ENCODE data around the gene GOPC. TPM values are rescaled to one million over a fixed set of nuclear protein-coding genes. Genes with fewer than 3 reads are reported as not detected.
A peak's percentile ranks its signal among the peaks of the same experiment; 100 is the strongest.
"Not testable (repeated sequence)": the region's sequence is repeated elsewhere in the genome, so short reads cannot be mapped to it uniquely, and the experiment has no call there.

GOPC gene
- total RNA-seq = 45.3 and 48.8 TPM in 2 replicates
- long read RNA-seq, full-length matches to known transcripts = 1 of 19 reads
- long read RNA-seq, partial matches to known transcripts = 17 of 19 reads
- long read RNA-seq, other reads (novel, unspliced or antisense) = 1 of 19 reads

DNA sequence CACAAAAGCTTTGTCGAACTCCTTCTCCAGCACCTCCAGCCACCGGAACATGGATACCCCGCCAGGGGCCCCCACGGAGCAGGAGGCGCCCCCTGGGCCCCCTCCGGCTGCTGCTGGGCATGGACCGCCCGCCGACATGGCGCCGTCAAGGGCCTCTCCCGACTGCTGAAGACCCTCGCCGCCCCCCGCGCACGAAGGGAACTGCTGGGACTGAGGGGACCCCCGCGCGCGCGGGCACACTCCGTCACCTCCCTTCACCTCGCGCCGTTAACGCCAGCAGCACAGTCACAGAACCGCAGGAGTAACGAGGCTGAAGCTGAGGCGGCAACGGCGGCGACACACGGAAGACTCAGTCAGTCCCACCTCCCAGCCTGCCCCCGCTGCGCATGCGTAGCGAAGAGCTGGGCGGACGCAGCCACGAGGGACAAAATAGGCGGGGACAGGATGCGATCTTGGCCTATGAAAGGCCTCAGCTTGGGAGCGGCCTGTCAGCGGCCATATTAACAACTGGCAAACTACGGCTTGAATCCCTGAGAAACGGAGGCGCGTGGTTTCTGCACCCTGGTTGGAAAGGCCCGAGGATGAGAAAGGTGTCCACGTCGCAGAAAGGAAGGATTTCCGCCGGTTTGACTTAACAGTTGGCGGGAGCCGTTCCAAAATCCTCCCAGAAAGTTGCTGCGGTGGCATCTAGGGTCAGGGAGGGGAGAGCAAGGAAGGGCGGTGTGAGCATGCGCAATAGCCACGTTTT is at the start of gene GOPC:
Gene GOPC, minus strand, starts transcription at position 361 of the 748 bp plus-strand sequence. Its CDS starts 223 bp downstream, at position 138.
- Mint-ChIP-seq H3K4me1 (ENCODE audit: low read depth) (peaks cover 21% of the 10 kb centered on the region), H3K27me3 (no peaks in the 10 kb centered on the region), H3K36me3 (ENCODE audit: insufficient read depth) (peaks cover 18% of the 10 kb centered on the region), H3K4me3 (ENCODE audit: low read depth) (peak within 1 kb of the TSS; percentile 99), H3K9me3 (ENCODE audit: low read depth) (peaks cover 4% of the 10 kb centered on the region), H3K27ac (peak within 1 kb of the TSS; percentile 99)
- TF ChIP-seq, protein P1, sequence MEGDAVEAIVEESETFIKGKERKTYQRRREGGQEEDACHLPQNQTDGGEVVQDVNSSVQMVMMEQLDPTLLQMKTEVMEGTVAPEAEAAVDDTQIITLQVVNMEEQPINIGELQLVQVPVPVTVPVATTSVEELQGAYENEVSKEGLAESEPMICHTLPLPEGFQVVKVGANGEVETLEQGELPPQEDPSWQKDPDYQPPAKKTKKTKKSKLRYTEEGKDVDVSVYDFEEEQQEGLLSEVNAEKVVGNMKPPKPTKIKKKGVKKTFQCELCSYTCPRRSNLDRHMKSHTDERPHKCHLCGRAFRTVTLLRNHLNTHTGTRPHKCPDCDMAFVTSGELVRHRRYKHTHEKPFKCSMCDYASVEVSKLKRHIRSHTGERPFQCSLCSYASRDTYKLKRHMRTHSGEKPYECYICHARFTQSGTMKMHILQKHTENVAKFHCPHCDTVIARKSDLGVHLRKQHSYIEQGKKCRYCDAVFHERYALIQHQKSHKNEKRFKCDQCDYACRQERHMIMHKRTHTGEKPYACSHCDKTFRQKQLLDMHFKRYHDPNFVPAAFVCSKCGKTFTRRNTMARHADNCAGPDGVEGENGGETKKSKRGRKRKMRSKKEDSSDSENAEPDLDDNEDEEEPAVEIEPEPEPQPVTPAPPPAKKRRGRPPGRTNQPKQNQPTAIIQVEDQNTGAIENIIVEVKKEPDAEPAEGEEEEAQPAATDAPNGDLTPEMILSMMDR (IDR thresholded peaks at IDR 0.05; ENCODE audit: unreplicated experiment) = peak; percentile 56
- peak; percentile 88 for DNase-seq (ENCODE audit: low spot score, unreplicated experiment)

DNA sequence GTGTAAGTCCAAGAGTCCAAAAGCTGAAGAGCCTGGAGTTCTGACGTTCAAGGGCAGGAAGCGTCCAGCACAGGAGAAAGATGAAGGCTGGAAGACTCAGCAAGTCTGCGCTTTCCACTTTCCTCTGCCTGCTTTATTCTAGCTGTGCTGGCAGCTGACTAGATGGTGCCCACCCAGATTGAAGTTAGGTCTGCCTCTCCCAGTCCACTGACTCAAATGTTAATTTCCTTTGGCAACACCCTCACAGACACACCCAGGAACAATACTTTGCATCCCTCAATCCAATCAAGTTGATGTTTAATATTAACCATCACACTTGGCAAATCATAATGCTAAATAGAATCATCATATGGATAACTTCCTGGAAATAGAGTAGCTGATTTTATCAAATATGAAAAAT is 49.7 kb upstream of the GOPC start:
- not testable (repeated sequence) for DNase-seq (ENCODE audit: low spot score, unreplicated experiment); H3K27ac Mint-ChIP-seq; H3K4me1 Mint-ChIP-seq (ENCODE audit: low read depth); H3K4me3 Mint-ChIP-seq (ENCODE audit: low read depth); H3K36me3 Mint-ChIP-seq (ENCODE audit: insufficient read depth); H3K27me3 Mint-ChIP-seq
- H3K9me3 Mint-ChIP-seq (ENCODE audit: low read depth) = peaks cover 16% of the 10 kb centered on the region

DNA sequence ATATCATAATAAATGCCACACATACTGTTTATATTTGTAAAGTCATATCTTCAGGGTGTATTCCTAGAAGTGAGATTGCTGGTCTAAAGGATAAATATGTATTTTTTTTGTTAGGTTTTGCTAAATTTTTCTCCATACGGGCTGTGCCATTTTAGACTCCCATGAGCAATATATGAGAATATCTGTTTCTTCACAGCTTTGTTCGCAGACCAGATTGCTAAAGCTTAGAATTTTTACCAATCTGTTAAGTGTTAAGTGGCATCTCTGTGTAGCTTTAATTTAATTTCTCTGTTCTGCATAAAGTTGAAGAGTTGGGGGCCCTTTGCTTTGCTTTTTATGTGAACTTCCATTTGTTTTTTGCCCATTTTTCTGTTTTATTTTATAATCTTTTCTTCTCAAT is 40.7 kb upstream of the GOPC start:
- H3K9me3 Mint-ChIP-seq (ENCODE audit: low read depth) = peaks cover 3% of the 10 kb centered on the region
- H3K36me3 Mint-ChIP-seq (ENCODE audit: insufficient read depth) = no peaks in the 10 kb centered on the region
- DNase-seq (ENCODE audit: low spot score, unreplicated experiment) = no peak
- TF ChIP-seq, protein P1 (IDR thresholded peaks at IDR 0.05; ENCODE audit: unreplicated experiment) = no peak
- peaks cover 3% of the 10 kb centered on the region for H3K4me1 Mint-ChIP-seq (ENCODE audit: low read depth)
- H3K27me3 Mint-ChIP-seq = no peaks in the 10 kb centered on the region
- no peak overlapping the region for H3K27ac Mint-ChIP-seq
- H3K4me3 Mint-ChIP-seq (ENCODE audit: low read depth) = no peak overlapping the region

DNA sequence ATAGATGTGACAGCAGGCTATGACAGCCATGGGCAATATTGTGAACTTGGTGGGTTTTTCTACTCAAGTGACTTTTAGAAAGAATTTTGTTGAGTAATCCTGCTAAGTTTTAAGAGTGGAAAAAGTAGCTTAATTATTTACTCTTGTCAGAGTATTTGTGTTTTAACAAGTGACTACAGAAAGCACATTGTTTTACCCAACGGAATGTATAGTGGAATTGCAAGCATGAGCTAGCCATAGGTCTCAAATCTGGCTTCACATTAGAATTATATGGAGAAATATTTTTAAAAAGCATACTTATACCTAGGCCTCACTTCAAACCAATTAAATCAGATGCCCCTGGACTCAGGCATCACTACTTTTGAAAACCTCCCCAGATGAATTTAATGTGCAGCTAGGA is 35.5 kb upstream of the GOPC start:
- H3K4me1 Mint-ChIP-seq (ENCODE audit: low read depth) = peaks cover 3% of the 10 kb centered on the region
- no peak for DNase-seq (ENCODE audit: low spot score, unreplicated experiment)
- no peaks in the 10 kb centered on the region for H3K27me3 Mint-ChIP-seq
- no peak overlapping the region for H3K27ac Mint-ChIP-seq
- TF ChIP-seq, protein P1 (IDR thresholded peaks at IDR 0.05; ENCODE audit: unreplicated experiment) = no peak
- peaks cover 3% of the 10 kb centered on the region for H3K9me3 Mint-ChIP-seq (ENCODE audit: low read depth)
- no peak overlapping the region for H3K4me3 Mint-ChIP-seq (ENCODE audit: low read depth)
- H3K36me3 Mint-ChIP-seq (ENCODE audit: insufficient read depth) = no peaks in the 10 kb centered on the region

DNA sequence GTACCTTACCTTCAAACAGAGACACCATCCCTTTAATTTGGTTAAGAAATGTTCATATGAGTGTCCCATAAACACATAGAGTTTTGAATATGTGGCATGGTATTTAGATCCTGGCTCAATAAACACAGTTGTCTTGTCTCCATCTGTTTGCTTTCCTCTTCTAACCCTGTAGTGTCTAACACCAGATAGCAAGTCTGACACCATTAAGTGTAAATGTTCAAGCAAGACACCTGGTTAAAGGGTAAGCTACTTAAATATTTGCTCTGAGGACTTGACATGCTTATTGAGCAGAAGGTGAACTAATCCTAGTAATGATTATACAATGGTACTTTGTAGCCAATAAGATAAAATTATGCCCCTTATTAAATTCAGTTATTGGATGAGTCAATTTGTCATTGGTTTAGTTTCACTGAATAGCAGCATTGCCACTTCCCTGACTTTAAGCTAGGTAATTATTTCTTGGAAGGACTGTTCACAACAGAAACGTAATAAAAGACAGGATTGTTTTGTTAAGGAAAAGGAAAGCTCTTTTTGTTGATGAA is 26.9 kb upstream of the GOPC start:
- no peak for DNase-seq (ENCODE audit: low spot score, unreplicated experiment)
- TF ChIP-seq, protein P1 (IDR thresholded peaks at IDR 0.05; ENCODE audit: unreplicated experiment) = no peak
- Mint-ChIP-seq H3K36me3 (ENCODE audit: insufficient read depth) (peaks cover 4% of the 10 kb centered on the region), H3K27ac (no peak overlapping the region), H3K27me3 (no peaks in the 10 kb centered on the region), H3K4me3 (ENCODE audit: low read depth) (no peak overlapping the region), H3K9me3 (ENCODE audit: low read depth) (peaks cover 19% of the 10 kb centered on the region), H3K4me1 (ENCODE audit: low read depth) (peaks cover 2% of the 10 kb centered on the region)

Data from progenitor cell of endocrine pancreas (in vitro differentiated cells).